ENCODE data around the gene KCNH4.

- TF ChIP-seq CTCF (IDR thresholded peaks at IDR 0.05; ENCODE audit: low read depth, low read length, missing input control) (no peak), TAF1 (conservative IDR thresholded peaks at IDR 0.05) (no peak), YY1 (IDR thresholded peaks at IDR 0.05) (no peak), ATF3 (IDR thresholded peaks at IDR 0.05) (no peak), REST (IDR thresholded peaks at IDR 0.05) (no peak), HNF4G (IDR thresholded peaks at IDR 0.05) (no peak), ZBTB33 (IDR thresholded peaks at IDR 0.05) (no peak), RXRA (IDR thresholded peaks at IDR 0.05) (no peak), FOXA1 (IDR thresholded peaks at IDR 0.05) (no peak), RAD21 (IDR thresholded peaks at IDR 0.05) (no peak), NR2F2 (IDR thresholded peaks at IDR 0.05) (no peak), MAX (IDR thresholded peaks at IDR 0.05) (no peak), JUND (IDR thresholded peaks at IDR 0.05) (no peak)
Observed at GRCh38 chr17:42120161-42120769, 60.7 kb downstream of the KCNH4 start.
